GM15510 (cell line): ENCODE data around the gene RAB9B.

ENCODE experiments used
- POLR2A ChIP-seq: IDR thresholded peaks from 3 replicates; pipeline ENCODE4 v1.6.1; 2011; ENCODE audit warnings: borderline replicate concordance; ENCODE audit not compliant: insufficient read length; ENCODE audit errors: extremely low read depth

The RAB9B gene

GRCh38 chrX:103789004-103789403, 43.1 kb downstream of the RAB9B start:
- no peak for TF ChIP-seq POLR2A

DNA sequence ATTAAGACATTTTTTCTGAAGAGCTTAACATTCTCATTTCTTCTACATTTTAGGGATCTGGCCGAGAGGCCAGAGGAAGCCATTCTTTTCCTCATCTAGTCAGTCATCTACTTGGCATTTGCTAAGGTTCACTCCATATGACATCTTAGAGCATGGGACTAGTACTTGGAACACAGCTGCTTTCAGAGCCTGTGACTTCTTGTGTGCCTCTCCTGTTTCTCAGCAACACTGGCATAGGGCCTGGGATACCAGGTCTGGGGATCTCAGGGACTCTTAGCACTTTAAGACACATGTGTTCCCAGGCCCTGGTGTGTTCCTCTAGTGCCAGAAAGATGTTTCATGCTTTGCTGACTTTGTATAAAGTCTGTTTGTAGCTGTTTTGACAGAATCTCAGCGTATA, 48.1 kb downstream of the RAB9B start:
- no peak for TF ChIP-seq POLR2A

DNA sequence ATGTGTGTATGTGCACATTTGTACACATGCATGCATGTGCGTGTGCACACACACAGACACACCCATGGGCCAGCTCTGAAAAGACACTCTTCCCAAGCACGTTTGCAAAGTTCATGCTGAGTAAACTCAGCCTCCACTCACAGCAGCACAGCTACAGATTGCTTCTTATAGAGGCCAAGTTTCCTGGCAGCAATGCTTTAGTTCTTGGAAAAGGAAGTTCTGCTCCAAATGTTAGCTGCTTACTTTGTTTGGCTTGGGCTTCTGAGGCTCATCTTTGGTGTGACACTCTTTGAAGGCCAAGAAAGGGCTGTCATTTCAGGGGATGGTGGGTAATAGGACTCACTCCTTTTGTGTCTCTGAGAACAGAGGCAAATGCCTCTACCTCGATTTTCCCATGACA, 48.9 kb downstream of the RAB9B start:
- TF ChIP-seq POLR2A = no peak

GRCh38 chrX:103782640-103783039, 49.4 kb downstream of the RAB9B start:
- no peak for TF ChIP-seq POLR2A

GRCh38 chrX:103781706-103782105, 50.4 kb downstream of the RAB9B start:
- no peak for TF ChIP-seq POLR2A

DNA sequence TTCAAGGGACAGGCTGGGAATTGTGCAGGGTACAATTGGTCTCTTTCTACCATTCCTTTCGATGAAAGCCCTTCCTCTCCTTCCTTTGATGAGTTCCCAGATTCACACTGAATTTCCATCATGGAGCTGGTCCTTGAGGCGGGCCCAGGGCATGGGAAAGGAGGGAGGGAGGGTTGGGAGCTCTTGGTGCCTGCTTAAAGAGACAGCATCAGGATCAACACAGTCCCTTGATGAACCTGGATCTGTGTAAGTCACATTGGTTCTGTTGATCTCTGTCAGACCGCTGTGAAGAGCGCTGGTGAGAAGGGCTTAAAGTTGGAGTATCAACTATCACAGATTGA, 51.0 kb downstream of the RAB9B start:
- TF ChIP-seq POLR2A = no peak

GRCh38 chrX:103780336-103781061, 51.6 kb downstream of the RAB9B start:
- TF ChIP-seq POLR2A = no peak

- no peak for TF ChIP-seq POLR2A
Observed at GRCh38 chrX:103779141-103779789, 52.8 kb downstream of the RAB9B start.

DNA sequence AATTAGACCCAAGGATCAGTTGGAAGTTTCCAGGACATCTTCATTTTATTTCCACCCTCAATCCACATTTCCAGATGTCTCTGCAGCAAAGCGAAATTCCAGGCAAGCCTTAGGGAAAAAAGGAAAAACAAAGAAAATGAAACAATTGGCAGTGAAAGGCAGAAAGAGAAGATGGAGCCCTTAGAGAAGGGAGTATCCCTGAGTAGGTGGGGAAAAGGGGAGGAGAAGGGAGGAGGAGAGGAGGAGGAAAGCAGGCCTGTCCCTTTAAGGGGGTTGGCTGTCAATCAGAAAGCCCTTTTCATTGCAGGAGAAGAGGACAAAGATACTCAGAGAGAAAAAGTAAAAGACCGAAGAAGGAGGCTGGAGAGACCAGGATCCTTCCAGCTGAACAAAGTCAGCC, 55.5 kb downstream of the RAB9B start, which contains the start of gene PLP1:
Gene PLP1, plus strand, starts transcription at position 295 of the 400 bp plus-strand sequence. CDS start 156 bp downstream, outside the sequence.
- TF ChIP-seq POLR2A = no peak

- no peak for TF ChIP-seq POLR2A
Observed at GRCh38 chrX:103774070-103774642, 57.9 kb downstream of the RAB9B start.

- no peak for TF ChIP-seq POLR2A
Observed at GRCh38 chrX:103773445-103773844, 58.6 kb downstream of the RAB9B start.
